ES-I3 (cell line): ENCODE results near the gene ZIC4.

ENCODE experiments used
- H3K36me3 ChIP-seq: 2 replicates; pipeline ENCODE4 v1.6.1; 2013; ENCODE audit warnings: mild to moderate bottlenecking, low read length, control low read depth, moderate library complexity; ENCODE audit not compliant: insufficient read depth
- H3K4me1 ChIP-seq: 2 replicates; pipeline ENCODE4 v1.6.1; 2013; ENCODE audit warnings: mild to moderate bottlenecking, control low read depth, low read length; ENCODE audit not compliant: insufficient read depth
- H3K9ac ChIP-seq: 2 replicates; pipeline ENCODE4 v1.6.1; 2013; ENCODE audit warnings: low read depth, mild to moderate bottlenecking, low read length, moderate library complexity
- H3K9me3 ChIP-seq: 2 replicates; pipeline ENCODE4 v1.6.1; 2013; ENCODE audit warnings: mild to moderate bottlenecking, low read length, moderate library complexity; ENCODE audit not compliant: control insufficient read depth, insufficient read depth

ZIC4 gene

DNA sequence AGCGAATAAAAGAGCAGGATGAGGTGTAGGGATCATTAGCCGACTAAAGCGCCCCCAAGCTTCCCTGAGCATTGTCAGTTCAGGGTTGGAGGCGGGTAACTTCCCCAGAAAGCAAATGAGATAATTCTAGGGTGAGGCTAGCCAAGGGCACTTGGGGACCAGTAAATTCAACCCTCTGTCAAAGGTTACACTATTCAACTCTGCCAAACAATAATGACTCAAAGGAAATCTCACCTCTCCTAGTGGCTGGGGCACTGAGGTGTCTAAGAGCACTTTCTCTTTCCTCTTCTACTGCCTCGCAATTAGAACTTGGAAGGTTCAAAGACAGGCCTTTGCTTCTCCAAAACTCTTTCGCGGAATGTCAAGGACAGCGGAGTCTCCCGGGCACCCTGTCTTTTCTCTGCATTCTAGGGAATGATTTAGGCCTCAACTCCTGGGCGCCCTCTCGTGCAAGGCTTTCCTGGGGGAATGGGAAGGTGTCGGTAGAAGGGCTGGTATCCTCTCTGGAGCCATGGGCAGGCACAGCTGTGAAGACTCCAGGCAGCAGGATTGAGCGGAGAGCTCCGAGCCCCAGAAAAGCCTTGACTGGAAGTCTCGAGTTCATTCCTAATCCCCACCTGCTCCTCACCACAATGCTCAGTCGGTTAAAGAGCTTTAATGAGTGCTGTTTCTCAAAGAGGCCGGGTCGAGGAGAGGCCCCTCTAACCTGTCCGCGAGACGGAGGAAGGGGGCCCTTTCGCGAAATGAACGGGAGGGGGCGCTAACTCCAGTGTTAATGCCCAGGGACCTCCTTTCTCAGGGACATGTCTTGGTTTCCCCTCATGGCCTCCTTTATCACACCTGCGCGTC is 21.9 kb downstream of the ZIC4 start:
- Histone ChIP-seq H3K36me3 (no peaks in the 10 kb centered on the region), H3K4me1 (peaks cover 26% of the 10 kb centered on the region; the same call in 1 of the 2 replicates), H3K9me3 (no peaks in the 10 kb centered on the region), H3K9ac (peak overlapping the region; percentile 15; the same call in 1 of the 2 replicates)

DNA sequence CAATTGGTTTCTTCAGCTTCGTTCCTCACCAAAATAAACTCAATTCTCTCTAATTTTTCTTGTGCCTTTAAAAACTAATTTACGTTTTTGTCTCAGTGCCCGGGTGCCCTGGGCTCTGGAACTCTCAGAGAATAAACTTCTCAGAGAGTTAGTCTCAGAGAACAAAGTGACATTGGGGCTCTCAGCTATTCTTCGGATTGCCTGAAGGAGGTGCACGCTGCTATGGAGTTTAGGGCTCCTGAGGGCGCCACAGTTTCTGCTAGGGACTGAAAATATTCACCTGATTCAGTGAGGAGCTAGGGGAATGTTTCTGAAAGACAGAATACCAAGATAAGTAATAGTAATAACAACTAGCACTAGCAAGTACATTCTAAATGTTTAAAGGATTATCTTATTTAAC is 22.7 kb downstream of the ZIC4 start:
- H3K9ac ChIP-seq, result no peak overlapping the region
- no peaks in the 10 kb centered on the region for H3K36me3 ChIP-seq
- H3K4me1 ChIP-seq, result peaks cover 27% of the 10 kb centered on the region; the same call in 1 of the 2 replicates
- H3K9me3 ChIP-seq, result no peaks in the 10 kb centered on the region

DNA sequence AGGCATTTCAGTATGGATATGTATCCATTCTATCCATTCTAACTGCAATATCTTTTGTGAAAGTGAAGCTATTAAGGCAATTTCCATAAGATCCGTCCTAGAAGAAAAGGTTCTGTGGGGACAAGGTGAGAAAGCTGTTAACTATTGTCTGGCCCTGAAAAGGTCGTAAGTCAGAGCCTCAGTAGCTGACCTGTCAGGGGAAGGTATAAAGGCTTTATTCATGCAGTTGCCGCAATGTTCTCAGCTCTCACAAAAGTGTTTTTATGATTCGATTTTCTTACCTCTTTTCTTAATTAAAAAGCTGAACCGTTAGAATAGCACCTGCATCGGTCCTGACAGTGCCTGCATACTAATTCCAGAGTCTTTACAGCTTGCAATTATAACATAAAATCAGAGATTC is 24.7 kb downstream of the ZIC4 start:
- Histone ChIP-seq H3K9me3 (no peaks in the 10 kb centered on the region), H3K4me1 (peaks cover 12% of the 10 kb centered on the region; the same call in 1 of the 2 replicates), H3K9ac (no peak overlapping the region), H3K36me3 (no peaks in the 10 kb centered on the region)

DNA sequence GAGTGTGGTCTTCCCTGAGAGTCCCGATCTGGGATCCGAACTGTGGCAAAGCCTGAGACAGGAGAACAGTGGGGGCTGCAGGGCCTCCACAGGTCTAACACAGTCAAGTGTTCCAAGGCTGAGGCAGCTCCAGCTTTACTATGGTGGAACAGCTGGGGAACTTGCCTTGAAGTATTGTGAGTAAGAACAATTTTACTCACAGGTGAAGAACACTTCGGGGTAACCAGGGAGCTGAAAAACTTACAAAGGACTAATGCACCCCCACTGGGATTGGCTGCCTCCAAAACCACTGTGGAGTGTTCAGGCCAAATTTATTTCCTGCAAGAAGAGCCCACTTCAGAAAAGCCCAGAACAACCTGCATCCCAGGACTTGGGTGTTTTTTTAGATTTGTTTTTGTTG is 25.4 kb downstream of the ZIC4 start:
- no peaks in the 10 kb centered on the region for H3K36me3 ChIP-seq
- H3K9me3 ChIP-seq, result no peaks in the 10 kb centered on the region
- H3K4me1 ChIP-seq, result peaks cover 12% of the 10 kb centered on the region; the same call in 1 of the 2 replicates
- H3K9ac ChIP-seq, result no peak overlapping the region

DNA sequence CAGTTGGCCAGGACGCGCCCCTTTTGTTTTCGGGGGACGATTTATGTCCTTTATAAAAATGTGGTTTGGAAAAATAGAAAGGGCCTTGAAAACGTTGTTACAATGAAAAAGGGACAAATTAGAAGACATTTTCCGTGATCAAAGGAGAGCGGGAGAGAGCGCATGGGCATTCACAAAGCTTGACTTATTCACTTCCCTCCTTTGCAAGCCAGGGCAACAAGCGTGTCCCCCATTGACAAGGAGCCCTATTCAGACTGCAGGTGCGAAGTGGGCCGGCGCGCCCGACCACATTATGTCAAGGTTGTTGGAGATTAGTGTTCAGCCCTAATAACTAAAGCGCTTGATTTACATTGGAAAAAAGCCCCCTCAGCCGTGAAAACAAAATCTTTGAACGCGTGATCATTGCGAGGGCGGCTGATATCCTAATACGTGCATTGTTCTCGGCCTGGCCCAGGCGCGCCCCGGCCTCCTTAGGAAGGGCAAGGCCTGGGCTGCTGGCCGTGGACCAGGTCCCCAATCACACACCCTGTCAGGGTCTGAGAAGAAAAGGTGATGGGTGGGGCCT is 25.9 kb downstream of the ZIC4 start:
- peaks cover 12% of the 10 kb centered on the region; the same call in 1 of the 2 replicates for H3K4me1 ChIP-seq
- H3K9ac ChIP-seq, result no peak overlapping the region
- no peaks in the 10 kb centered on the region for H3K36me3 ChIP-seq
- H3K9me3 ChIP-seq, result no peaks in the 10 kb centered on the region

DNA sequence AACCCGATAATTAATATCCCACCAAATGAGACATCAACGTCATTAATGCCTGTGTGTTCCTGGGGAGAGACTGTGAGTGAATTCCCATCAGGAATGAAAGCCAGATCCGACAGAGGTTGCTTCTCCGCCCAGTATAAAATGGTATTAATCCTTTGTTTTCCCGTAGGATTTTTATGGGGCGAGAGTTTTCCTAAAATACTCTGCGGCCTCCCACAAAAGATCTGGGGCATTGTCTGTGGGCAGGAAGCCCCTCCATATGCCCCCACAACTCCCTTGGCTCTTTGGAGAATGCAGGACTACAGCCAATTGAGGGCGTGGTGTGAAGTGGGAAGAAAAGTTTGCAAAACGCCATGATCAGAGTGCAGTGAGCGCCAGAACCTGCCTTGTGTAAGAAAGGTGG is 26.7 kb downstream of the ZIC4 start:
- H3K9me3 ChIP-seq, result no peaks in the 10 kb centered on the region
- H3K9ac ChIP-seq, result no peak overlapping the region
- H3K36me3 ChIP-seq, result no peaks in the 10 kb centered on the region
- H3K4me1 ChIP-seq, result peaks cover 12% of the 10 kb centered on the region; the same call in 1 of the 2 replicates

DNA sequence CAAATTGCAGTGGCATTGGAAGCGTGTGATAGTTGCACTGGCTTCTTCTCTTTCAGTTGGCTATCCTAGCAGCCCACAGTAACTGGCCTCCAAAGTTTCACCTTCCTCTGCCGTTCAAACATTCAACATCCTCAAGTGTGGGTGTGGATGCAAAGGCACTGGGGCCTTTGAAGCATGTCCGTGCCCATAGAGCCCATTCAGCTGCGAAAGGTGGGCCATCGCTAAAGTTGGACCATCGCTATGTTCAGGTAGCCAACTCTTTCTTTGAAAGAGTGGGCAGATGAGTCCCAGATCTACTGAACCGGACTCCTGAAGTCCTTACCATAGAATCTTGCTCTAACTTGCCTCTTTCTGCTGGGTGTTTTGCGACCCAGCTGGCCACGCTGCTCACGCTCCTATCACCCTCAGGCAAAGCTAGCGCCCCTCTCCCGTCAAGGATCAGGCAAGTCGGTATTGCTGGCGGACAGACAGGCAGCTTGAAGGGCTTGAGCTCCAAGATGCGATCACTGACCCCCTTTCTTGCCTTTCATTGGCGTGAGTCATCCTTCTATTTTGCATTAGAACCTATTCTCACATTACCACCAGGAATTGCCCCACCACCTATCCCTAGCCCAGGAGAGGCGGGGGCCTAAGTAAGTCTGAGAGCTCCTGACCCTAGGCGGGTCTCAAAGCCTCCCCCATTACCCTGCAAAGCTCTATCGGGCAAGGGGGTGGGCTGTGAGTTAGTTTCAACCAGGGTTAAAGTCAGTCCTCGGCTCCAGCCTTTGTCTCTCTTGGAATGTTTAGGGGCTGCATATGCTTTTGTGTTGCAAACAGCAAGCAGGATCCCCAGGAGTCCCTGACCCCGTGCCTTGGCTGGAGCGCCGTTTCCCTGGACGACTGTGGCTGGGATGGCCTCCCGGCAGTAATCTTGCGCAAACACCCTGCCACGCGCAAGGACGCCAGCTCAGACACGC is 28.7 kb downstream of the ZIC4 start:
- Histone ChIP-seq H3K4me1 (peaks cover 9% of the 10 kb centered on the region; the same call in 1 of the 2 replicates), H3K9ac (peak overlapping the region; percentile 33; the same call in 1 of the 2 replicates), H3K36me3 (no peaks in the 10 kb centered on the region), H3K9me3 (no peaks in the 10 kb centered on the region)

DNA sequence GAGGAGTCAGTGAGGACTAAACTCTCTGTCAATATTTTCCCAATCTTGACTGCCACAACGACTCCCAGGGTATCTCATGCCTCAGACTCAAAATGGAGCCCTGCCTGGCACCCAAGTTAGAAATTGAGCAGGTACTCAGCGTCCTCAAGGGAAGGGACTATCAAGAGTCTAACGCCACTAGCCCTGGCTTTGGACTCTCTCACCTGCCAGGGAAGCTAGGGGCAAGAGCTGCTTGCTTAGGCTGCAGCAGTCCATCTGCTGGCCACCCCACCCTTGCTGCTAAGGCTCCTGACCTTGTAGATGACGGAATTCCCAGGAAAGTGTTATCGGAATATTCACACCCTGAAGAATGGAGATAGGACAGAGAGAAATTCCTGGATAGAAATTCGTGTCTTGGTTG is 33.0 kb downstream of the ZIC4 start:
- Histone ChIP-seq H3K36me3 (no peaks in the 10 kb centered on the region), H3K4me1 (peaks cover 13% of the 10 kb centered on the region), H3K9me3 (no peaks in the 10 kb centered on the region), H3K9ac (no peak overlapping the region)

DNA sequence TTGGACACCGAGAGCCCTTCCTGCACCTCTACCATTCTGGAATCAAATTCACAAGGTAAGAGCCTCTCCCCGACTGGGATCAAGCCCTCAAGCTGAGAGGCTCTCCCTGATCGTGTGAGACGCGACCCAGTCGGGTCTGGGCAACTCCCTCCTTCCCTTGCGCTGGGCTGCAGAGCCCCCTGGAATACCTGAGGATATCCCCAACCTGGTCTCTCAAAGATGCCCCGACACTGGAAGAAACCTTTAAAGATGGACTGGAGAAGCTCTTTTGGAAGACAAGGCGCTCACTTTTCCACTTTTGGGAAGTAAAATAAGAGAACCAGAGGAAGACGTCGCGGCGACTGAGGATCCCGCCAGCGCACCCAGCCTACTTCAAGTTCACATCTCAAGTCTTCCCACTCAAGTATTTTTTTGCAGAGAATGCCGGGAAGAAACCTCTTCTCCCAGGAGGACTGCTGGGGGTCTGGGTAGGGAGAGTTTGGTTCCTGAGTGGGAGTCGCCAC is 33.8 kb downstream of the ZIC4 start:
- no peak overlapping the region for H3K9ac ChIP-seq
- no peaks in the 10 kb centered on the region for H3K36me3 ChIP-seq
- H3K4me1 ChIP-seq, result peaks cover 13% of the 10 kb centered on the region
- no peaks in the 10 kb centered on the region for H3K9me3 ChIP-seq

DNA sequence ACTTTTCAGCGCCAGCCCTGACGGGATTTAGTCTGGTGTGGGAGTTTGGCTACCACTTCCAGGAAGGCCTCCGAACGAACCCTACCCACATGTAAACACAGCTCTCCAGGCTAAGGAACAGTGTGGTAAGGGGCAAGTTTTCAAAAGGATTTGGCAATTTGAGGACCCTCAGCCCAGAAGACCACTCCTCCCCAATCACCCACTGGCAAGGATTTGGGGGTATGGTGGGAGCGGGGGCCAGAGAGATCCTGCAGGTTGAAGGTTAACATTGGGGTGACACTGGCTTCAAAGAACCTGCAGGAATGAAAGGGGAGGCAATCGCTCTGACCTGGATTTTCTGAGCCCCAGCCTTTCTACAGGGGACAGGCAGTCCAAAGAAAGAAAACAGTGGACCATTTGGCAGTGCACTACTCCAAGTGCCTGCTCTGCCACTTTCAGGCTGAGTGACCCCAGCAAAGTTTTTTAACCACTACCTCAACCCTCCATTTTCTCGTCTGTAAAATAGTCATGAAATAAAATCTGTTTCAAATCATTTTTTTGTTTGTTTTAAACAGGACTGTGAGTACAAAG is 34.5 kb downstream of the ZIC4 start:
- peaks cover 13% of the 10 kb centered on the region for H3K4me1 ChIP-seq
- H3K36me3 ChIP-seq, result no peaks in the 10 kb centered on the region
- H3K9ac ChIP-seq, result no peak overlapping the region
- no peaks in the 10 kb centered on the region for H3K9me3 ChIP-seq

DNA sequence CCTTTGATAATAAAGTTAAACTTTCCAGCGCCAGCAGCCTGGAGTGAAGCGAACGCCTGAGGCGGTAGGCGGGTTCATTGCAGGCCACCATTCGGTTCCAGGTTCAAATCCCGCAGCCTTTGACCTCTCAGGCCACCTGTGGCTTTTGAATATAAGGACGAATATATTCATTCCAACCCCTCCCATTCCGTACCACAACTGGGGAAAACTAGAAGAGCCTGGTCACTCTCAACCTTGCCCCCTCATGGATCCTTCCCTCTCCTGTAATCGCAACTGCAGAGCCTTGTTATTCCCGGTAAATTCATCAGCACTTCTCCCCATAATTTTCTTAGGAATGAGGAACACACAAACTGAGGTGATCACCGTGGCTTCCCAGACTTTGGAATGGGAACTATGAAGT is 35.2 kb downstream of the ZIC4 start:
- Histone ChIP-seq H3K9ac (no peak overlapping the region; the same call in 1 of the 2 replicates), H3K9me3 (no peaks in the 10 kb centered on the region), H3K4me1 (peaks cover 13% of the 10 kb centered on the region), H3K36me3 (no peaks in the 10 kb centered on the region)

DNA sequence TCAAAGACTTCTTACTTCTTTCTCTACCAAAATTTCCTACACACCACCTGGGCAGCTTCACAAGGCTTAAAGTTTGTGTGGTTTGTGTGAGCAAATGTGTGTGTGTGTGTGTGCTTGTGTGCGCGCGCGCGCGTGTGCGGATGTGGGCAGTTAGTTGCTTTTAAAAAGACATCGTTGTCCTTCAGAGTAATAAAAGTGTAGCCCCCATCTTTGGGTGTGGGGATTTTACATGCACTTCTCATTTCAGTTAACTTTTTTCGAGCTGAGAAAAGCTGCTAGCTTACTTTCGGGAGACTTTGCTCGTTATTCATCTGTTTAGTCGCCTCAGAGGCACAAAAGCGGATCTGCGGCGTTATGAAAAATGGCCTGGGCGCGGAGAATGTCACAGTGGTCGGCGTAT is 36.0 kb downstream of the ZIC4 start:
- Histone ChIP-seq H3K4me1 (peaks cover 13% of the 10 kb centered on the region), H3K36me3 (no peaks in the 10 kb centered on the region), H3K9ac (no peak overlapping the region), H3K9me3 (no peaks in the 10 kb centered on the region)

DNA sequence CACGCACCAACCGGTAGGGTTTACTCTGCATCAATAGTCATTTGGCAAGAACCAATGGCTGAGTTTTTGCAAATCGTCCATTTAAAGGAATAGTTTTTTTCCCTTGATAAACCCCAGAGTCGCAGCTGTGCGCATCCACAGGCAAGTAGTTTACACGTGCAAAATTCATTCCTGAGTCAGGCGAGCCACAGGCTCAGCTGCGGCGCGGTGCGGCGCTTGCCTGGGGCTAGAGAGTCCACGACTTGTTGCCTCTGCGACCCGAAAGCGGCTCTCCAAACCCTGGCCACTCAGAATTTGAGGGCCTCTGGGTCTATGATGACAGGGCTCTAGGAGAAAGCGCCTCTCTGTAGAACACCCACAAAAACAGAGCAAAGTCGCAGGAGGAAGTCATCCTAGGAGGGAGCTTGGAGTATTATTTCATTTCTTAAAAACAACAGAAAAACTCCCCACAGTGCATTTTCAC is 36.7 kb downstream of the ZIC4 start:
- Histone ChIP-seq H3K9ac (no peak overlapping the region; the same call in 1 of the 2 replicates), H3K9me3 (no peaks in the 10 kb centered on the region), H3K4me1 (peaks cover 13% of the 10 kb centered on the region), H3K36me3 (no peaks in the 10 kb centered on the region)

DNA sequence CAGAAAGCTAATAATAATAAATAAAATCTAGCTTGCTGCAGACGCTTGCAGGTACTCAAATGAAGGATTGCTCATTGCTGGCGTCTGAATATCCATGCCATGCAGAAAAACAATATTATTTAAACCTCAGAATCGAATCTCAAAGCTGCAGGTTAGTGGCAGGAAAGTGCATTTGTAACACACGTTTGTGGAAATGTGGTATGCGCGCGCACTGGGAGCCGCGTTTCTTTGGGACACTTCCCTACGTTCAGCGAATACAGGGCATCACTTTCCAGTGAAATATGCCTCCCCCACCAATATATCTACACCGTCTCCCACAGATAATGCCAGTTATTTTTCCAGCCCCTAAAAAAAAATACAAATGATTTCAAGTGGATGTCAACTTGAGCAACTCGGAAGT is 37.1 kb downstream of the ZIC4 start:
- peaks cover 13% of the 10 kb centered on the region for H3K4me1 ChIP-seq
- no peaks in the 10 kb centered on the region for H3K36me3 ChIP-seq
- H3K9ac ChIP-seq, result no peak overlapping the region; the same call in 1 of the 2 replicates
- no peaks in the 10 kb centered on the region for H3K9me3 ChIP-seq
